ENCODE measurements around the gene PAPOLB.

Gene PAPOLB

DNA sequence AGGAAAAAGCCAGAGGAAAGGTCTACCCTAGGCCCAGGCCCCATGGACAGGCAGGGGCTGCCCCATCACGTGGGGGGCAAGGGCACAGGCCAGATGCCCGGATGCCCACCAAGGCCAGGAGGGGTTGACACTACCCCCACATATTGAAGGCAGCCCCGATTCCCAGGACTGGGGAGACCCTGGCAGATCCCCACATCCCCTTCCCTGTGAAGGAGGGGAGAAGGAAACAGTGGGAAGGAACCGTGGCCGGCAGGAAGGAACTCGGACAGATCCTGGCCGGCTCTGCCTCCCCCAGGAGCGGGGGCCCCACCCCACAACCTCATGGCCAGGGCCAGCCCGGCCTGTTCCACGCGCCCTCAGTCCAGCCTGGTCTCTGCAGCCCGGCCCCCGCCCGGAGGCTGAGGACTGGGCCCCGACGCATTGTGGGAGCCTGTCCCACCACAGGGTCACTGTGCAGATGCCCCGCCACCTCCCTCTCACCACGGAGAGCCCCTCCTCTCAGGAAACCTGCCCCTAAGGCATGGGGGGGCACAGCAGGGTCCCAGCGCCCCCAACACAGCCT, 41.3 kb downstream of the PAPOLB start:
- DNase-seq = no peak

GRCh38 chr7:4819560-4820404, 42.0 kb downstream of the PAPOLB start:
- DNase-seq = no peak

GRCh38 chr7:4818000-4818794, 43.6 kb downstream of the PAPOLB start:
- DNase-seq = no peak

- DNase-seq = no peak
These were observed 44.5 kb downstream of the PAPOLB start for GRCh38 chr7:4817178-4817901.

DNA sequence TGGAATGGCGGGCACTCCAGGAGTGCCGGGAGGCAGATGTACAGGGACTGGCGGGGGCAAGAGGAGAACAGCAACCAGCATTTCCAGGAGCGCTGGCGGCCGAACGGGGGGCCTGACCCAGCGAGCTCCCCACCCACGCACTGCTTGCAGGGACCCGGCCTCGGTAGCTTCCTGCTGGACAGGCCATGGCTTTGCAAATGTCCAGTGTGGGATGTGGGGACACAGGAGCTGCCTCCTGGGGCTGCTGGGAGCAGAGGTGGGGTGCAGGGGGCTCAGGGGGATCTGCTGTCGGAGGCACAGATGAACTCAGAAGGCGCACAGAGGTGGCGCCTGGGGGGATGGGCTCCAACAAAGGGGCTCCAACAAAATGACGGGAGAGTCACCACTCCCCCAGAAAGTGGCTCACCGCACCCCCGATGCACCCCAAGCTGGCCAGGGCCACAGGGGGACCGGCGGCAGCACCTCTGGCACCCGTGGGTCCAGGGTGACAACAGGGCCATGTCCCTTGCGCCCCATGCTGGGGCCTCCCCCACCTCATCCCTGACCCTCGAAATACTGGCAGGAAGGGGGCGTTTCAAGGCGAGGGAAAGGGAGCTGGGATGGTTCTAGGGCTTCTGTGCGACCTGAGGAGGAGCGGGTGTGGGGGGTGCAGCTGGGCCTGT, 45.3 kb downstream of the PAPOLB start:
- no peak for DNase-seq

- DNase-seq = no peak
These were observed 46.0 kb downstream of the PAPOLB start for GRCh38 chr7:4815609-4816418.

- no peak for DNase-seq
These were observed 46.7 kb downstream of the PAPOLB start for GRCh38 chr7:4815121-4815520.

GRCh38 chr7:4814433-4814832, 47.4 kb downstream of the PAPOLB start:
- no peak for DNase-seq

- no peak for DNase-seq
These were observed 52.2 kb downstream of the PAPOLB start for GRCh38 chr7:4809666-4810065.

GRCh38 chr7:4809091-4809591, 52.7 kb downstream of the PAPOLB start:
- DNase-seq = no peak

GRCh38 chr7:4808565-4808964, 53.3 kb downstream of the PAPOLB start:
- DNase-seq = no peak

- no peak for DNase-seq
These were observed 53.8 kb downstream of the PAPOLB start for GRCh38 chr7:4808026-4808425.

Measured in RPMI8226 (cell line).